Stimulated activated CD8-positive, alpha-beta memory T cell treated with anti-CD3 and anti-CD28 coated beads, Interleukin-7, amount 100 ng/mL, for 4 hours (primary cell): Measurements from ENCODE around the gene MYL10.
"Not testable (repeated sequence)": the region's sequence is repeated elsewhere in the genome, so short reads cannot be mapped to it uniquely, and the experiment has no call there.

Source experiments
- DNase-seq, 2 donors: peaks; one replicate each; pipeline ENCODE4 v3.0.0-alpha.2; 2020; ENCODE audit warnings: low read depth in 2 of 2

The MYL10 gene

DNA sequence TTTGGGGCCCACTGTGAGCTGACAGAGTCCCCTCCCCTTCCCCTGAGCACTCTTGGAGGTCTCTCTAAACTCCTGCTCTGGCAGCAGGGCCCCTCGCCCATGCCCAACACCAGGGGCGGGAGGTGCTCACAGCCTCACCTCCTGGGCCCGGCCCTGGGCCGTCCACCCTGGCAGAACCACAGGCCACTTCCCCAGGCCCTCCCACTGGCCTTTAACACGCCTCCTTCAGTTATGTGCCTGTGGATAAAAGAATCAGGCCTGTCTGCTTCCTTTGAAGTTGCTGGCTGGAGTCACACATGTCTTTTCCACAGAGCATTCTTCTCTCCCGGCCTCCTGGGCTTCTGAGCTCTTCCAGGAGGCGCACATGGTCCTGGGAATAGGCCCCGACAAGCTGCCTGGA lies 10.2 kb downstream of the MYL10 start:
- DNase-seq, result no peak

- no peak for DNase-seq
Measured at GRCh38 chr7:101618207-101618839, 10.8 kb downstream of the MYL10 start.

GRCh38 chr7:101617451-101618206 lies 11.5 kb downstream of the MYL10 start:
- DNase-seq, result no peak

GRCh38 chr7:101615446-101615845 lies 13.7 kb downstream of the MYL10 start:
- DNase-seq, result no peak

GRCh38 chr7:101614939-101615302 lies 14.2 kb downstream of the MYL10 start:
- DNase-seq, result no peak

- DNase-seq, result no peak
Measured at GRCh38 chr7:101614098-101614938, 14.8 kb downstream of the MYL10 start.

- DNase-seq, result no peak
Measured at GRCh38 chr7:101612885-101613515, 16.1 kb downstream of the MYL10 start.

GRCh38 chr7:101608772-101609713 lies 20.1 kb downstream of the MYL10 start:
- DNase-seq, result no peak

DNA sequence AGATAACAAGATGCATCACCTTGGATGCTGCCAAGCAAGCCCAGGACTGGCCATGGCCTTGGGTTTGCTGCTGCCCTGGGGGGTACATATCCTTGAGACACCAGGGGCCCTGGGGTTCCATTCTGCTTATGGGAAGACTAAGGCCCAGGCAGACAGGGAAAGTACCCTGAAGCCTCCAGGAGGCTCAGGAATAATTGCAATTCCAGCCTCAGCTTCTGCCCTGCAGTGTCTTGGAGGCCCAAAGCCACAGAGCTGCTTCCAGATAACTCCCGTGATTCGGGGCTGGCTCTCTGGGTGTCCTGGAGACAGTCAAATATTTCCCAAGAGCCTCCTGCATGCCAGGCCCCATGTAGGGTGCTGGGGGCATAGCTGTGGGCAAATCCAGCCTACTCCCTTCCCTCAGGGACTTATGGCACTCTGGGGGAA lies 22.6 kb downstream of the MYL10 start:
- no peak for DNase-seq

DNA sequence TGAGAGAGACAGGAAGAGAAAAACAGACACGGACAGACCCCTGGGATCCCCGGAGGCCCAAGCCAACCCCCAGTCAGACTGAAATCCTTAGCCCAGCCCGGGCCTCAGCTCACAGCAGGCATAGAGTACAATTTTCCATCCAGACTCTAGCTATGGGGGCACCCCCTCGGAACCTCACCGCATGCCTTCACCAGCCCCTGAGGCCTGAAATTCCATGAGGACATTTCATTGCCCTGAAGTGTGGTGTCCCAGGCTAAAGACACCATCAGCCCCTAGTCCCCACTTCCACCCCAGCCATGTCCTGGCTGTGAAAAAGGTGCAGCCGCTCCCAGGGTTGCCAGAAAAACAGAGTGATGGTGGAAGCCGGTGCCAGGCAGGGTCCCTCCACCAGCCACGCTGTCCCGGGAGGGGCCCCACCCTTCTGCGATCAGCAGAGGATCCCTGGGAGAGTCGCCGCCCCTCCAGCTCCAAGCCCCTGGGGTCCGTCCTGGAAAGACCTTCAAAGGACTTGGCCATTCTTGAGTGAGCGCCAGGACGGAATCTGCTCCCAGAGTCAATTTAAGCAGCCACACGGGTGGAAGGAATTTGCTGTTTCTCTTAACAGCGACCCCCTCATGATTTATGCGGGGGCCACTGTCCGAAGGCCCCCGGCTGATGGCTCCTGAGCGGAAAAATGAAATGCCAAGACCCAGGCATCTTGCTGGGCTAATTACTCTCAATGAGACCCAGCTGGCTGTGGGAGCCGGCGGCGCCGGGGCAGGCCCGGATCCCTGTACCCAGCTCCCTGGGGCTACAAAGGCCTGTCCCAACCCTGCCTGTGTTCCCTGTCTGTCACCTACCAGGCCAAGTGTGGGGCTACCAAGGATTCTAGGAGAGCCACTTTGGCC lies 23.2 kb downstream of the MYL10 start:
- DNase-seq, result no peak

- not testable (repeated sequence) for DNase-seq
Measured at GRCh38 chr7:101604934-101605332, 24.2 kb downstream of the MYL10 start.

GRCh38 chr7:101604331-101604933 lies 24.7 kb downstream of the MYL10 start:
- no peak for DNase-seq

GRCh38 chr7:101602484-101603241 lies 26.4 kb downstream of the MYL10 start:
- peak; percentile 42 to 44 for DNase-seq

DNA sequence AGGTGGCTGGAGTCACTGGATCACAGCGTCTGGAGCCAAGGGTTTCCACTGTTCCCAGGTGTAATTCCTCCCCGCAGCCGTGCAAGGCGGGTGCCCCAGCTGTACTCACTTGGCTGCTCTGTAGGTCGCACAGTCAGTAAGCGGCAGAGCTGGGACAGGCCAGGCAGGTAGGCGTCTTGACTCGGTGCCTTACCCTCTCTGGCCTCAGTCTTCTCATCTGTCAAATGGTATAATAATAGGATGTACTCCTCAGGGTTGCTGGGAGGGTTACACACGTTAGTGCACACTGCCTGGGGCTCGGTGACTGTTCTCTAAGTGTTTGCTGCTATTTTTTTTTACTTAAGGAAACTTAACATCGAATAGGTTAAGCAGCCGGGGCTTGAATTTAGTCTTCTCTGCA lies 27.0 kb downstream of the MYL10 start:
- no peak for DNase-seq

GRCh38 chr7:101599787-101600186 lies 29.3 kb downstream of the MYL10 start:
- no peak for DNase-seq

GRCh38 chr7:101598986-101599771 lies 29.9 kb downstream of the MYL10 start:
- DNase-seq, result no peak

- DNase-seq, result no peak
Measured at GRCh38 chr7:101598422-101598985, 30.6 kb downstream of the MYL10 start.

DNA sequence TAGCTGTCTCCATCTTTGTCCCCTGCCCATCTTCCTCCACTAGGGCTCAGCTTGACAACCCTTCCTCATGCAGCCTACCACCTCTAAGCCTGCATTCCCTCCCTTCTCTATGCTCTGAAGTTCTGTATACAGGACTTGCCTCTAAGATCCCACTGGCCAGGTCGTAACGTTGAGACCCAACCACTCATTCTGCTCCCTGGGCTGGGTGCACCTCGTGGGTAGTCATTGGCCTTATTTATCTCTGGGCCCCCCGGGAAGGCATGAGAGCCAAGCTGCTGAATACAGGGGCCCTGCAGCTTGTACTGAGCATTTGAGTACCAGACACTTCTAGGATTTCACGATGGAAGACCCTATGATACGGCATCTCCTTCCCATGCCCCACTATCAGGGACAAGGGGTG lies 31.2 kb downstream of the MYL10 start:
- no peak for DNase-seq
